DND-41 (cell line): ENCODE data around the gene LRFN4.

Experiments used
- EZH2 ChIP-seq: IDR thresholded peaks from 3 replicates; pipeline ENCODE4 v1.6.1; 2012; ENCODE audit warnings: borderline replicate concordance, low read depth, mild to moderate bottlenecking, moderate library complexity, low read length, inconsistent platforms; ENCODE audit not compliant: severe bottlenecking
- TF ChIP-seq, protein P1 (sequence below): IDR thresholded peaks from 2 replicates; pipeline ENCODE4 v1.5.1; 2012; ENCODE audit warnings: borderline replicate concordance, low read length, moderate library complexity, mild to moderate bottlenecking; ENCODE audit not compliant: poor library complexity, severe bottlenecking; ENCODE audit errors: extremely low read depth

DNA sequence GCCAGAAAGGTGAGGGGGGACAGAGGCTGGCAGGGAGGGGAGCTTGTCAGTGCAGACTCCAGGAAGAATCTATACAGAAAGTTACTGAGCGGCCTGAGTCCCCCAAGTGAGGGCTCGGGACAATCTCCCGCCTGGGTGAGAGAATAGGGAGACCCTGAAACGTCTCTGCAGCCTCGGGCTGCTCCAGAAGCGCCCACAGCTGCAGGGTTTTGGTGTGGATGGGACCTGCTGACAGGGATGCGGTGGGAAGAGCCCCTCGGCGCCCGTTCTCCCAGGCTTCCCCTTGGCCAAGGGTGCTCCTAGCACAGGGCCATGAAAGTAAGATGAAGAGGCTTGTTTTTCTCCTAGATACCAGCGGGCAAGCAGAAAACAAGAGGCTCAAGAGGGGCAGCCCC, 14.4 kb upstream of the LRFN4 start:
- TF ChIP-seq, protein P1, sequence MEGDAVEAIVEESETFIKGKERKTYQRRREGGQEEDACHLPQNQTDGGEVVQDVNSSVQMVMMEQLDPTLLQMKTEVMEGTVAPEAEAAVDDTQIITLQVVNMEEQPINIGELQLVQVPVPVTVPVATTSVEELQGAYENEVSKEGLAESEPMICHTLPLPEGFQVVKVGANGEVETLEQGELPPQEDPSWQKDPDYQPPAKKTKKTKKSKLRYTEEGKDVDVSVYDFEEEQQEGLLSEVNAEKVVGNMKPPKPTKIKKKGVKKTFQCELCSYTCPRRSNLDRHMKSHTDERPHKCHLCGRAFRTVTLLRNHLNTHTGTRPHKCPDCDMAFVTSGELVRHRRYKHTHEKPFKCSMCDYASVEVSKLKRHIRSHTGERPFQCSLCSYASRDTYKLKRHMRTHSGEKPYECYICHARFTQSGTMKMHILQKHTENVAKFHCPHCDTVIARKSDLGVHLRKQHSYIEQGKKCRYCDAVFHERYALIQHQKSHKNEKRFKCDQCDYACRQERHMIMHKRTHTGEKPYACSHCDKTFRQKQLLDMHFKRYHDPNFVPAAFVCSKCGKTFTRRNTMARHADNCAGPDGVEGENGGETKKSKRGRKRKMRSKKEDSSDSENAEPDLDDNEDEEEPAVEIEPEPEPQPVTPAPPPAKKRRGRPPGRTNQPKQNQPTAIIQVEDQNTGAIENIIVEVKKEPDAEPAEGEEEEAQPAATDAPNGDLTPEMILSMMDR: no peak
- TF ChIP-seq EZH2: no peak
